Measurements from ENCODE around the gene CTSO.

DNA sequence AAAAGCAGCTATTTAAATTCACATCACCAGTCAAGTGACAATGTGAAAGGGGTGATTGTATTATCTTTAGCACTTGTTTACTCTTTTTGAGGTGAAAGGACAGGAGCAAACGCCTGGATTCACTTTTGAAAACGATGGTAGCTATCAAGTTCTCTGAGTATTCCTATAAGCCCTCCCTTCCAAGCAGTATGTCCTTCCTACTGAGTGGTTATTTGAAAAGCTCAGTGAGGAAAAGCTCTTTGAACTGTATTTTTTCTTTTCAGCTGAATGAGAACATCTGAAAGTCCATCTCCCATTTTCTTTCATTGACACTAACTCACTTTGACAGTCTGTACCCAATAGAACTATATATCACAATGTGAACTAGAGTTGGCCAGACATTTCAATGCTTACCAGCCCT, 9.1 kb upstream of the CTSO start:
- no peak for TF ChIP-seq ZNF114 (CRISPR knock-in tag; IDR thresholded peaks at IDR 0.05)
- no peak for TF ChIP-seq CTCF (conservative IDR thresholded peaks at IDR 0.05; ENCODE audit: low read depth in 2 of 2)
- TF ChIP-seq POLR2AphosphoS5 (IDR thresholded peaks at IDR 0.05; ENCODE audit: low read depth): no peak
- TF ChIP-seq ETS1 (IDR thresholded peaks at IDR 0.05): no peak
- no peak for TF ChIP-seq EZH2phosphoT487 (IDR thresholded peaks at IDR 0.05; ENCODE audit: unreplicated experiment)
- TF ChIP-seq, protein P1, sequence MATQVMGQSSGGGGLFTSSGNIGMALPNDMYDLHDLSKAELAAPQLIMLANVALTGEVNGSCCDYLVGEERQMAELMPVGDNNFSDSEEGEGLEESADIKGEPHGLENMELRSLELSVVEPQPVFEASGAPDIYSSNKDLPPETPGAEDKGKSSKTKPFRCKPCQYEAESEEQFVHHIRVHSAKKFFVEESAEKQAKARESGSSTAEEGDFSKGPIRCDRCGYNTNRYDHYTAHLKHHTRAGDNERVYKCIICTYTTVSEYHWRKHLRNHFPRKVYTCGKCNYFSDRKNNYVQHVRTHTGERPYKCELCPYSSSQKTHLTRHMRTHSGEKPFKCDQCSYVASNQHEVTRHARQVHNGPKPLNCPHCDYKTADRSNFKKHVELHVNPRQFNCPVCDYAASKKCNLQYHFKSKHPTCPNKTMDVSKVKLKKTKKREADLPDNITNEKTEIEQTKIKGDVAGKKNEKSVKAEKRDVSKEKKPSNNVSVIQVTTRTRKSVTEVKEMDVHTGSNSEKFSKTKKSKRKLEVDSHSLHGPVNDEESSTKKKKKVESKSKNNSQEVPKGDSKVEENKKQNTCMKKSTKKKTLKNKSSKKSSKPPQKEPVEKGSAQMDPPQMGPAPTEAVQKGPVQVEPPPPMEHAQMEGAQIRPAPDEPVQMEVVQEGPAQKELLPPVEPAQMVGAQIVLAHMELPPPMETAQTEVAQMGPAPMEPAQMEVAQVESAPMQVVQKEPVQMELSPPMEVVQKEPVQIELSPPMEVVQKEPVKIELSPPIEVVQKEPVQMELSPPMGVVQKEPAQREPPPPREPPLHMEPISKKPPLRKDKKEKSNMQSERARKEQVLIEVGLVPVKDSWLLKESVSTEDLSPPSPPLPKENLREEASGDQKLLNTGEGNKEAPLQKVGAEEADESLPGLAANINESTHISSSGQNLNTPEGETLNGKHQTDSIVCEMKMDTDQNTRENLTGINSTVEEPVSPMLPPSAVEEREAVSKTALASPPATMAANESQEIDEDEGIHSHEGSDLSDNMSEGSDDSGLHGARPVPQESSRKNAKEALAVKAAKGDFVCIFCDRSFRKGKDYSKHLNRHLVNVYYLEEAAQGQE (IDR thresholded peaks at IDR 0.05; ENCODE audit: unreplicated experiment): no peak
- TF ChIP-seq EZH2 (IDR thresholded peaks at IDR 0.05; ENCODE audit: low read depth, unreplicated experiment): no peak
- no peak for TF ChIP-seq ZNF331 (CRISPR knock-in tag; IDR thresholded peaks at IDR 0.05; ENCODE audit: low read depth)
- no peak for TF ChIP-seq NANOG (IDR thresholded peaks at IDR 0.05; ENCODE audit: borderline replicate concordance)
- no peak for TF ChIP-seq JUNB (IDR thresholded peaks at IDR 0.05; ENCODE audit: unreplicated experiment)
- TF ChIP-seq STAT1 (IDR thresholded peaks at IDR 0.05; ENCODE audit: unreplicated experiment): no peak
- TF ChIP-seq ZNF462 (CRISPR knock-in tag; IDR thresholded peaks at IDR 0.05): no peak

Data from GM23338 (cell line).